Spinal cord (tissue), 10 donors: ENCODE results near the gene SETD3. TPM values are rescaled to one million over a fixed set of nuclear protein-coding genes. Genes with fewer than 3 reads are reported as not detected.

ENCODE experiments used
- DNase-seq, 6 donors: peaks; one replicate each; pipeline versions ENCODE4 v3.0.0 to v3.0.0-alpha.2; 2013 to 2015; ENCODE audit warnings: low spot score in 6 of 6, low read depth in 4 of 6
- H3K27ac ChIP-seq: one replicate; pipeline ENCODE4 v1.5.1; 2013; ENCODE audit warnings: low read depth, low read length, control low read depth
- H3K27me3 ChIP-seq: one replicate; pipeline ENCODE4 v1.6.1; 2013; ENCODE audit warnings: low read length; ENCODE audit not compliant: control insufficient read depth, insufficient read depth
- H3K36me3 ChIP-seq: one replicate; pipeline ENCODE4 v1.6.1; 2013; ENCODE audit warnings: low read length; ENCODE audit not compliant: control insufficient read depth, insufficient read depth
- H3K4me1 ChIP-seq: one replicate; pipeline ENCODE4 v1.6.1; 2013; ENCODE audit warnings: low read length; ENCODE audit not compliant: control insufficient read depth, insufficient read depth
- H3K4me3 ChIP-seq: one replicate; pipeline ENCODE4 v1.5.1; 2013; ENCODE audit warnings: low read depth, low read length, control low read depth
- H3K9me3 ChIP-seq: one replicate; pipeline ENCODE4 v1.6.1; 2013; ENCODE audit warnings: low read length; ENCODE audit not compliant: control insufficient read depth, insufficient read depth
- WGBS: methylation state at CpG from one replicate; pipeline ENCODE4 v1.1.5; 2013; ENCODE audit warnings: missing lambda C conversion rate; ENCODE audit not compliant: insufficient coverage; 5-methylcytosine and 5-hydroxymethylcytosine counted together
- long read RNA-seq, 4 donors: transcript quantifications; one replicate each; lab custom pipeline, GENCODE V29; 2026
- polyA plus RNA-seq, 2 donors: library from polyadenylated mRNA; unstranded; fragments of 120-200 nt; gene quantifications; one replicate each; pipeline ENCODE4 v1.2.1, GENCODE V29; 2013; ENCODE audit not compliant: insufficient read length in 2 of 2
- total RNA-seq, 2 donors: library from RNA; depleted of rRNA in 1 of 2; stranded (reverse); fragments of 120-200 nt in 1 of 2; fragments of >200 nt in 1 of 2; gene quantifications; one replicate each; pipeline versions ENCODE4 v1.2.3 to v1.2.4, GENCODE V29; 2013 to 2014
- donor health status: healthy.

The SETD3 gene
- 10 to 100 TPM; 69.2 to 82.6 TPM for total RNA-seq
- 10 to 100 TPM; 50.9 to 55.3 TPM for polyA plus RNA-seq
- long read RNA-seq, donor 1, transcript SETD3-202 (13 exons, 2,878 nt): major isoform, 9 of 29 reads
- long read RNA-seq, donor 1, partial matches to known transcripts: 17 of 29 reads
- long read RNA-seq, donor 1, other reads (novel, unspliced or antisense): 0 of 29 reads
- long read RNA-seq, donor 2, partial matches to known transcripts: 0 of 4 reads
- long read RNA-seq, donor 2, other reads (novel, unspliced or antisense): 0 of 4 reads
- long read RNA-seq, donor 3, partial matches to known transcripts: 7 of 10 reads
- long read RNA-seq, donor 3, other reads (novel, unspliced or antisense): 0 of 10 reads
- long read RNA-seq, donor 4, partial matches to known transcripts: 12 of 15 reads
- long read RNA-seq, donor 4, other reads (novel, unspliced or antisense): 0 of 15 reads

DNA sequence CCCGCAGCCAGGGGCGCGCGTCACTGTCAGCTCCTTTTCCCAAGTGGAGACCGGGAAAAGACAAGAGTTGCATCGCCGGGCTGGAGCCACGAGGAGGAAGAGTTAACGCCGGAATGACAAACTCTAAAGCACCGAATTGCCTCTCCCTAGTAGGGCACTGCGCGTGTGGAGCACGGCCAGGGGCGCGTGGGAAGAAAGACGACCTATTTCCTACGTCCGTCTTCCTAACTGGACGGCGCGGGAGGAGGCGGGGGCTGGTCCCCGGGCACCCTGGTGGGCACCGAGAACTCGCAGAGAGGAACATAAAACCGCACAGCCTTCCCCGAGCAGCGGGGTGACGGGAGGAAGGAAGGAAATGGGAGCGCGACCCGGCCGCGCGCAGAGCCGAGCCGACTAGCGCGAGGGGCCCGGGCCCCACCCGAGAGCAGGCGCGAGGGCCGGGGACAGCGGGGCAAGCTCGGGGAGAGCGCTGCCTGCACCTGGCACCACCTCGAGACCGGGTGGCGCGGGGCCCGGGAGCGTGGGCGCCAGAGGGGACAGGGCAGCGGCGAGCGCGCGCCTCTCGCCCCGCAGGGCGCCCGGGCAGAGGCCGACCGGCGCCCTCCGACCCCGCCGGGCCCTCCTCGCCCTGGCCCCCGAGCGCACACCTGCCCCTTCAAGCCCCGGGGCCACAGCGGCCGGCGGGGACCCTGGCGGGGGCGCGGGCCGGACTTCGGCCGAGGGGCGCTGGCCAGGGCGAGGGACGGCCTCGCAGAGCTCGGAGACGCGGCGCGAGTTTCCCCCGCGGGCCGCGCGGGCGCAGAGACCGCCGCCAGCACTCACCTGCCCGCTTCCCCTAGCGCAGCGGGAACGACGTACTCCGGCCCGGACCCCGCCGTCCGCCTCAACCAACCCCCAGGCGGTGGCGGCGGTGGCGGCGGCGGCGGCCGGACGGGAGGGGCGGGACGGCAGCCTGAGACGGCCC, at the start of gene SETD3:
Gene SETD3 (minus strand): TSS at position 954 of the 964 bp plus-strand sequence. CDS start 15,054 bp downstream, outside the sequence.
- H3K27ac ChIP-seq: peak within 1 kb of the TSS; percentile 85
- no peaks in the 10 kb centered on the region for H3K27me3 ChIP-seq
- H3K36me3 ChIP-seq: no peaks in the 10 kb centered on the region
- no peaks in the 10 kb centered on the region for H3K9me3 ChIP-seq
- peak in 2 of 6 donors; percentile 65 to 73 for DNase-seq
- peak within 1 kb of the TSS; percentile 92 for H3K4me3 ChIP-seq
- peaks cover 15% of the 10 kb centered on the region for H3K4me1 ChIP-seq
- under 1% methylated on average over 122 of the region's 122 CpGs for WGBS

DNA sequence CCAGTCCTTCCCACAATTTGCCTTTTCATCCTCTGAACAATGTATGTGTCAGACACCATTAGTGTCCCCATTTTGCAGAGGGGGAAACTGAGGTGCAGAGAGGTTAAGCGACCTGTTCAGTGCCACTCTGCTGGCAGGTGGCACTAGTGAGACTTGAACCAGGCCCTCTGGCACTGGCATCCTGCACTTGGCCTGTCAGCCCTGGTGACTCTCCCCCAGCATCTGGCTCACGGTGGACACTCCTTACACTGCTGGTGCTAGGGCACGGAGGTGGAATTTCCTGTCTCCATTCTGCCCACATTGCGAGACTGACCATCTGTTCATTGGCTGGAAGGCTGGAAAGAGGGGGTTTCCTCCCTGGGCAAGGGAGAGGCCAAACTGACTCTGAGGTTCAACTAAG, 49.2 kb upstream of the SETD3 start:
- 69% methylated on average over 4 of the region's 4 CpGs for WGBS
- Histone ChIP-seq H3K4me1 (peaks cover 65% of the 10 kb centered on the region), H3K27ac (no peak overlapping the region), H3K27me3 (no peaks in the 10 kb centered on the region), H3K36me3 (peaks cover 22% of the 10 kb centered on the region), H3K9me3 (no peaks in the 10 kb centered on the region), H3K4me3 (no peak overlapping the region)
- DNase-seq: no peak

DNA sequence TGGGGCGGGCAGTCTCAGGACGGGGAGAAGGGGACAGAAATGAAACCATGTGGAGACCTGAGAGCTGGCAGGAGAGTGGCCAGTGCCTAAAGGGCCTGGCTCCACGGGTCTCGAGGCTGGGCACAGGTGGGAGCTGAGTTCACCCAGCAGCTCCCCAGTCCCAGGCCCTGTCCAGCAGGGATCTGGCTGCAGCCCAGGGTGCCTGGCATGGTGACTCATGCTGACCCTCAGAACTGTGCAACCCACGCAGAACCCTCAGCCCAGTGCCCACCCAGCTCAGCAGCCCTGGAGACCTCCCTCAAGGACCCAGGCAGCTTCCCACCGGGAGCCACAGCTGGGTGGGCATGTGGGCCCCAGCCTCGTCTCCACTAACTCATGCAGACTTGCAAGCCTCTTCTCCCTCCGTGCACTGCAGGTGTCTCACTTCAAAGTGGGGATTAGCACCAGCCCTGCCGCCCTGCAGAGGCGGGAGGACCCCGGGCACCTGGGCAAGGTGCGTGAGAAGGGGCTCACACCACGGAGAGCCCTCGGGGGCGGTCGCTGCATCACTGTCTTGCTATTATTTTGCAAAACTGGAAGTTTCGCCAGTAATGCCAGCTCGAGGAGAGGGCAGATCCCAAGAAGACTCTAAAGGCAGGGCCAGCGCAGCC, 46.9 kb upstream of the SETD3 start:
- DNase-seq: no peak
- no peak overlapping the region for H3K27ac ChIP-seq
- H3K4me3 ChIP-seq: no peak overlapping the region
- peaks cover 68% of the 10 kb centered on the region for H3K4me1 ChIP-seq
- no peaks in the 10 kb centered on the region for H3K9me3 ChIP-seq
- H3K27me3 ChIP-seq: no peaks in the 10 kb centered on the region
- 86% methylated on average over 16 of the region's 19 CpGs for WGBS
- H3K36me3 ChIP-seq: peaks cover 16% of the 10 kb centered on the region

DNA sequence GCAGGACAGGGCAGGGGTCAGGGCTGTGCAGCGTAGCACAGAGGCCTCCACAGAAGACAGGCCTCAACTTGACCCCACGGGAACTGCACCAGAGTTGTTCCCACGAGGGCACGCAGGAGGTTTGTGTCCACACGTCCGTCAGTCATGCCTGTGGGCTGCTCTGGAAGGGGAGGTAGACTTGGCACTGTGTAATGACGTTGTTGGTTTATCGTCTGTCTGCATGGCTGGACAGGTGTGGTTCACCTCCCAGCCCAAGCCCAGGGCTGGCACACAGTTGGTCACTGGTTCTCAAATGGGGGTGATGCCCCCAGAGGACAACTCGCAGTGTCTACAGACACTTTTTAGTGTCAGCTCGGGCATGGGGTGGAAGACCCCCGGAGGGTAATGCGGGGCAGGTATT, 46.4 kb upstream of the SETD3 start:
- H3K27me3 ChIP-seq: no peaks in the 10 kb centered on the region
- peaks cover 69% of the 10 kb centered on the region for H3K4me1 ChIP-seq
- WGBS: 85% methylated on average over 12 of the region's 12 CpGs
- no peak overlapping the region for H3K4me3 ChIP-seq
- DNase-seq: no peak
- H3K36me3 ChIP-seq: peaks cover 17% of the 10 kb centered on the region
- H3K27ac ChIP-seq: no peak overlapping the region
- no peaks in the 10 kb centered on the region for H3K9me3 ChIP-seq

DNA sequence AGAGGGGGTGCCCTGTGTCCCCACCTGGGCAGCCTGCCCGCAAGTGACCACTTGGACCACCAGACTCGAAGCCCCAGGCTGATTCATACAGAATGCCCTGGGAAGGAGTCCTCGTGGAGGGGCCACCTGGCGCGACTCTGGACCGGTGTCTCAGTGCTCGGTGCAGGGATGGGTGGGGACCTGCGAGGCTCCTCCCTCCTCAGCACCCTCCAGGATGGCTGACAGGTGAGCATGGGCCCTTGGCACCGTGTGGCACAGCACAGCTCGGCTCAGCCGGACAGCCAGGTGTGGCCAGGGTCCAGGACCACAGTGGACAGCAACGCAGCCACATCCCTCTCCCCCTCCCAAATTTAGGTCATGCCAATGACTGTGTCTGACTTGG, 45.0 kb upstream of the SETD3 start:
- DNase-seq: no peak
- no peak overlapping the region for H3K27ac ChIP-seq
- no peaks in the 10 kb centered on the region for H3K9me3 ChIP-seq
- peaks cover 31% of the 10 kb centered on the region for H3K36me3 ChIP-seq
- H3K4me1 ChIP-seq: peaks cover 68% of the 10 kb centered on the region
- H3K4me3 ChIP-seq: no peak overlapping the region
- no peaks in the 10 kb centered on the region for H3K27me3 ChIP-seq
- 91% methylated on average over 12 of the region's 12 CpGs for WGBS

DNA sequence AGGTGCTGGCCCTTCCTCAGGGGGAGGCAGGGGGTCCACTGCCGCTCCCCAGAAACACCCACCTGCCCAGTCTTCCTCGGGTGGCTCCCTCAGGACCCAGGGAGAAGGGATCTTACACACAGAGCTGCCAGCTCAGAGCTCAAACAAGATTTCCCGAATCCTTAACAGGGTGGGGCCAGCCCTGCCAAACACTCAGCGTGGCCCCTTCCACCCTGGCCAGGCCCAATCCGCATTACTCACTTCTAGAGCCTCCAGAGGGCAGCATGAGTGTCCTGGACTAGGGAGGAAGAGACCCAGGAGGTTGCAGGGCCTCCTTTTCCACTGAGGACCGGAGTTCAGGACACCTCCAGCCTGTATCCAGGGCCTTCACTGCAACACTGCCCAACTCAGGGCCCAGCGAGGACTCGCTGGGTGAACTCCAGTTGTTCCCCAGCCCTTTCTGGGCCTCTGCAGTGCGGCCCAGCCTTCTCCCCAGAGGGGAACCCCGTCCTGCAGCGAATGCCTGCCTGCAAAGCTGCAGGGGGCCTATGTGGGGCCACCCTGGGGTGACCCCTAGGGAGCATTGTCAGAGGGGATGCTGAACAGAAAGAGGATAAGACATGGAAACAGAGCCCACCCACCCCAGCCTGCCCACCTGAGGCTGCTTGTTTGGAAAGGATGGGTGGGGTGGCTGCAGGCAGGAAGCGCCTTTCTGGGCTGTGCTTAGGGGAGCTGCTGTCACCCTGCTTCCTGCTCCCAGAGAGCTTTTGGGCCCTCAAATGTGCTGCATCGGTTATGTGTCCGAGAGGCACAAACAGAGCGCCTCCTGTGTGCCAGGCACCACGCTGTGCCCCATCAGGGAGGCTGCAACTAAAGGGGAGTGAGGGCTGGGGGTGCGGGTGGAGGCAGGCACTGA, 44.4 kb upstream of the SETD3 start:
- peaks cover 37% of the 10 kb centered on the region for H3K36me3 ChIP-seq
- peak in 1 of 6 donors; percentile 54 for DNase-seq
- no peaks in the 10 kb centered on the region for H3K9me3 ChIP-seq
- no peak overlapping the region for H3K27ac ChIP-seq
- no peak overlapping the region for H3K4me3 ChIP-seq
- peaks cover 61% of the 10 kb centered on the region for H3K4me1 ChIP-seq
- no peaks in the 10 kb centered on the region for H3K27me3 ChIP-seq
- 54% methylated on average over 16 of the region's 17 CpGs for WGBS

DNA sequence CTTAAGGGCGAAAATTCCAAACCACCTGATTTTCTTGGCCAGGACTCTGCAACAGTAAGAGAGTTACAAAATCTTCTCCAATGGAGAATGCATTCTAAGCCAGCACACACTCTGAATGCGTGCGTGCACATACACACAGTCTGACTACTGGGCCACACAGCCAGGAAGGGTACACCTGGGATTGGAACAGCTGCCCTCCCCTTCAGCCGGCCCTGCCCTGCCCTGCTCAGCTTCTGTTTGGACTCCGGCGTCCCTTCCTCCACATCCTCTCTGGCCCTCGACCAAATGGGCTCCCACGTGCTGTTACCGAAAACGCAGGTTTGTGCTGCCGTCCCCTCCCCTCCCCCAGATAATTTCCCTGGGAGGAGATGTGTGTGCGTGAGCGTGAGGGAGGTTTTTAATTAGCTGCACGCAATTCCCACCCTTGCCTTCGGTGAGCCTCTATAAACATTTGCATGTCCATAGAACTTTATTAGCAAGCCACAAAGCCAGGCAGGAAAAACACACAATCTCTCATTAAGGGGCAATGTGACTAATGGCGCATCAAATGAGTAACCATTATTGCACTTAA, 43.5 kb upstream of the SETD3 start:
- no peak overlapping the region for H3K4me3 ChIP-seq
- H3K9me3 ChIP-seq: no peaks in the 10 kb centered on the region
- DNase-seq: peak in 4 of 6 donors; percentile 46 to 97 (median 65)
- H3K4me1 ChIP-seq: peaks cover 56% of the 10 kb centered on the region
- H3K27me3 ChIP-seq: no peaks in the 10 kb centered on the region
- peak overlapping the region; percentile 10 for H3K27ac ChIP-seq
- peaks cover 39% of the 10 kb centered on the region for H3K36me3 ChIP-seq
- 62% methylated on average over 5 of the region's 16 CpGs for WGBS

DNA sequence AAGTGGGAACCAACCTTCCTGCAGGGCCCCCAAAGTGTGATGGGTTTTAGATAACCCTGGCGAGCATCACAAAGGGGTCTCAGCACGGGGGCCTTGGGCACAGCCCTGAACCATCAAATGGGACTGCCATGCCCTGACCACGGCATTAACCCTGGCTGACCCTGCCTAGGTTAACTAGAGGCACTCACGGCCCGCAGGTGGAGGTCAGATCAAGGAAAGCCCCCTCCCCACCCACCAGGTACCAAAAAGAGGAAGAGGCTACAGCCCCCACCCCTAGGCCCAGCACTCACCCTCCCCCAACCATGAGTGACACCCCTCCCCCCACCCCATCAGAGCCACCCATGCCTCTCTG, 43.0 kb upstream of the SETD3 start:
- Histone ChIP-seq H3K4me3 (no peak overlapping the region), H3K36me3 (peaks cover 39% of the 10 kb centered on the region), H3K27me3 (no peaks in the 10 kb centered on the region), H3K27ac (peak overlapping the region; percentile 42), H3K9me3 (no peaks in the 10 kb centered on the region), H3K4me1 (peaks cover 58% of the 10 kb centered on the region)
- WGBS: 55% methylated on average over 5 of the region's 5 CpGs
- DNase-seq: no peak
